GM12878 (cell line): ENCODE data around the gene C1orf35. TPM values are rescaled to one million over a fixed set of nuclear protein-coding genes. Genes with fewer than 3 reads are reported as not detected.

Experiments
- EED ChIP-seq: sonication (generic); IDR thresholded peaks from 2 replicates; pipeline ENCODE4 v1.6.1; 2016; ENCODE audit warnings: antibody characterized with exemption, low read depth
- HDAC6 ChIP-seq: fragments of 200-600 bp; sonication (generic); IDR thresholded peaks from one replicate; pipeline ENCODE4 v1.8.0; 2017; ENCODE audit warnings: antibody characterized with exemption; ENCODE audit not compliant: unreplicated experiment
- IKZF1 ChIP-seq: fragments of 450-650 bp; conservative IDR thresholded peaks from 2 replicates; pipeline ENCODE4 v1.6.1; 2017; ENCODE audit warnings: antibody characterized with exemption, mild to moderate bottlenecking
- KDM1A ChIP-seq: fragments of 200-600 bp; sonication (generic); IDR thresholded peaks from 2 replicates; pipeline ENCODE4 v1.6.1; 2016; ENCODE audit warnings: borderline replicate concordance
- KLF5 ChIP-seq: fragments of 450-650 bp; IDR thresholded peaks from 2 replicates; pipeline ENCODE4 v1.6.1; 2014; ENCODE audit warnings: mild to moderate bottlenecking; ENCODE audit not compliant: partially characterized antibody
- MEF2A ChIP-seq: IDR thresholded peaks from 2 replicates; pipeline ENCODE4 v1.6.1; 2011; ENCODE audit warnings: low read depth, mild to moderate bottlenecking, low read length, moderate library complexity; ENCODE audit not compliant: insufficient read depth
- MXI1 ChIP-seq: fragments of 150-350 bp; IDR thresholded peaks from 2 replicates; pipeline ENCODE4 v1.6.1; 2011; ENCODE audit warnings: low read depth, mild to moderate bottlenecking, inconsistent platforms, low read length, improper control_type of control experiment
- NFYA ChIP-seq: IDR thresholded peaks from 2 replicates; pipeline ENCODE4 v1.6.1; 2011; ENCODE audit warnings: low read depth, mild to moderate bottlenecking, low read length, improper control_type of control experiment, borderline replicate concordance
- NR2F1 ChIP-seq: fragments of 450-650 bp; conservative IDR thresholded peaks from 2 replicates; pipeline ENCODE4 v1.6.1; 2017; ENCODE audit warnings: mild to moderate bottlenecking
- PAX5 ChIP-seq: IDR thresholded peaks from 2 replicates; pipeline ENCODE4 v1.6.1; 2011; ENCODE audit warnings: low read depth, low read length, borderline replicate concordance
- PKNOX1 ChIP-seq: fragments of 450-650 bp; IDR thresholded peaks from 2 replicates; pipeline ENCODE4 v1.6.1; 2016; ENCODE audit warnings: mild to moderate bottlenecking
- RCOR1 ChIP-seq: conservative IDR thresholded peaks from 2 replicates; pipeline ENCODE4 v1.6.1; 2012; ENCODE audit warnings: low read depth, low read length, improper control_type of control experiment
- TARDBP ChIP-seq: IDR thresholded peaks from 2 replicates; pipeline ENCODE4 v1.6.1; 2016; ENCODE audit warnings: borderline replicate concordance
- TCF3 ChIP-seq: IDR thresholded peaks from 2 replicates; pipeline ENCODE4 v1.6.1; 2012; ENCODE audit warnings: low read depth, mild to moderate bottlenecking, low read length, borderline replicate concordance; ENCODE audit not compliant: insufficient read depth
- WRNIP1 ChIP-seq: IDR thresholded peaks from 2 replicates; pipeline ENCODE4 v1.6.1; 2011; ENCODE audit warnings: low read depth, low read length, improper control_type of control experiment, borderline replicate concordance
- ZNF217 ChIP-seq: fragments of 450-650 bp; IDR thresholded peaks from 2 replicates; pipeline ENCODE4 v1.6.1; 2017; ENCODE audit warnings: antibody characterized with exemption, mild to moderate bottlenecking
- ZNF384 ChIP-seq: IDR thresholded peaks from 2 replicates; pipeline ENCODE4 v1.6.1; 2012; ENCODE audit warnings: low read depth, mild to moderate bottlenecking, low read length, improper control_type of control experiment, borderline replicate concordance
- ZNF622 ChIP-seq: fragments of 450-650 bp; IDR thresholded peaks from 2 replicates; pipeline ENCODE4 v1.6.1; 2017; ENCODE audit warnings: mild to moderate bottlenecking, inconsistent platforms
- ZNF687 ChIP-seq: fragments of 450-650 bp; IDR thresholded peaks from 2 replicates; pipeline ENCODE4 v1.6.1; 2017; ENCODE audit warnings: mild to moderate bottlenecking, moderate library complexity
- polyA plus RNA-seq, 11 experiments: library from polyadenylated mRNA; depleted of rRNA in 4 of 11; unstranded in 6 of 11; stranded (reverse) in 5 of 11; fragments of >200 nt; fragmentation: Nextera tagmentation in 4 of 11; fragmentation: Illumina TruSeq in 1 of 11; extraction: Ambion mirVana in 4 of 11; extraction: Trizol in 1 of 11; gene quantifications; 1 replicate in 1 of 11; 2 replicates in 10 of 11; pipeline versions ENCODE4 v1.2.1 to v1.2.3, GENCODE V29; 2011 to 2016; ENCODE audit warnings: inconsistent platforms in 2 of 11, missing spikeins in 2 of 11, low read depth in 1 of 11
- total RNA-seq, 4 experiments: library from RNA; depleted of rRNA in 3 of 4; stranded (reverse); fragments of >200 nt in 3 of 4; fragmentation: Illumina TruSeq in 1 of 4; extraction: Trizol in 1 of 4; gene quantifications; 2 replicates each; pipeline versions ENCODE4 v1.2.1 to v1.2.3, GENCODE V29; 2013 to 2021
- TF ChIP-seq, protein P1 (sequence below): fragments of 450-650 bp; formaldehyde crosslinking; IDR thresholded peaks from 2 replicates; pipeline ENCODE4 v1.4.0; 2022; ENCODE audit warnings: mild to moderate bottlenecking, moderate library complexity
- TF ChIP-seq, protein P2 (sequence below): IDR thresholded peaks from 2 replicates; pipeline ENCODE4 v1.6.1; 2012; ENCODE audit warnings: low read depth, low read length, improper control_type of control experiment

Gene C1orf35
- total and polyA plus RNA-seq, 10 of the 15 experiments (the other 5 are each of a cell fraction or from before 2014, with no cell fraction given), result 2.5 to 27.0 (median 10.6) TPM

DNA sequence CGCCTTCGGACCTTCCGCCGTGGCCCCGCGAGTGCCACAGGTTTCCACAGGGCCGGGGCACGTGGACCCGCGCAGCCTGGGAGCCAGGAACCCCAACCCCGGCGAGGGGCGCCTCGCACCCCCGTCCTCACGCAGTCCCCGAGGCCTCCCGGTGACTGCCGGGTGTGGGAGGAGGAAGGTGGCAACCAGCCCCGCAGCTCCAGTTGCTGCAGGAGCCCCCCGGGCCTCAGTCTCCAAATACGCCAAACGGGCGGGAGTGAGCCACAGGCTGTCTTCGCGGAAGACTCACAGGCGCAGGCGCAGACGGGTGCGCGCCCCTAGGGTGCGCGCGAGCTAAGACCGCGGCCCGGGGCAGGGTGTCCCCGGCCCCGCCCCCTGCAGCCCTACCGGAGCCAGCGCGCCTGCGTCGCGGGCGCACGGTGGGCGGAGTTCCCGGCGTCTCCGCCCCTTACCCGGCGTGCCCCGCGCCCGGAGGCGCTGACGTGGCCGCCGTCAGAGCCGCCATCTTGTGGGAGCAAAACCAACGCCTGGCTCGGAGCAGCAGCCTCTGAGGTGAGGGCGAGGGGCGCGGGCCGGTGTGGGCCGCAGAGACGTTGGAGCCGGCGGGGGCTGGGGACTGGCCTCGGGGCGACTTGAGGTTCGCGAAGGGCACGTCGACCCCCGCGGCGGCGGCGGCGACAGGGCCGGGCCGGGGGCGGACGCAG is 20.8 kb downstream of the C1orf35 start, which contains the start of gene ARF1 (continued):
- TF ChIP-seq ZNF687, result peak; percentile 48; the same call in 1 of the 2 replicates
- TF ChIP-seq WRNIP1, result no peak
- no peak; the same call in 1 of the 2 replicates for TF ChIP-seq NR2F1
- no peak; the same call in 1 of the 2 replicates for TF ChIP-seq PAX5
- TF ChIP-seq EED, result no peak
- no peak for TF ChIP-seq ZNF217
- TF ChIP-seq HDAC6, result no peak
- TF ChIP-seq ZNF384, result no peak
- no peak for TF ChIP-seq TARDBP
- TF ChIP-seq, protein P1, sequence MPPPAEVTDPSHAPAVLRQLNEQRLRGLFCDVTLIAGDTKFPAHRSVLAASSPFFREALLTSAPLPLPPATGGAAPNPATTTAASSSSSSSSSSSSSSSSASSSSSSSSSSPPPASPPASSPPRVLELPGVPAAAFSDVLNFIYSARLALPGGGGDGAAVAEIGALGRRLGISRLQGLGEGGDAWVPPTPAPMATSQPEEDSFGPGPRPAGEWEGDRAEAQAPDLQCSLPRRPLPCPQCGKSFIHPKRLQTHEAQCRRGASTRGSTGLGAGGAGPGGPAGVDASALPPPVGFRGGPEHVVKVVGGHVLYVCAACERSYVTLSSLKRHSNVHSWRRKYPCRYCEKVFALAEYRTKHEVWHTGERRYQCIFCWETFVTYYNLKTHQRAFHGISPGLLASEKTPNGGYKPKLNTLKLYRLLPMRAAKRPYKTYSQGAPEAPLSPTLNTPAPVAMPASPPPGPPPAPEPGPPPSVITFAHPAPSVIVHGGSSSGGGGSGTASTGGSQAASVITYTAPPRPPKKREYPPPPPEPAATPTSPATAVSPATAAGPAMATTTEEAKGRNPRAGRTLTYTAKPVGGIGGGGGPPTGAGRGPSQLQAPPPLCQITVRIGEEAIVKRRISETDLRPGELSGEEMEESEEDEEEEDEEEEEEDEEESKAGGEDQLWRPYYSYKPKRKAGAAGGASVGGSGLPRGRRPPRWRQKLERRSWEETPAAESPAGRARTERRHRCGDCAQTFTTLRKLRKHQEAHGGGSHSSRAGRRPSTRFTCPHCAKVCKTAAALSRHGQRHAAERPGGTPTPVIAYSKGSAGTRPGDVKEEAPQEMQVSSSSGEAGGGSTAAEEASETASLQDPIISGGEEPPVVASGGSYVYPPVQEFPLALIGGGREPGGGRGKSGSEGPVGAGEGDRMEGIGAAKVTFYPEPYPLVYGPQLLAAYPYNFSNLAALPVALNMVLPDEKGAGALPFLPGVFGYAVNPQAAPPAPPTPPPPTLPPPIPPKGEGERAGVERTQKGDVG (CRISPR knock-in tag), result no peak
- TF ChIP-seq IKZF1, result peak; percentile 81
- no peak for TF ChIP-seq MEF2A
- TF ChIP-seq NFYA, result no peak
- TF ChIP-seq KDM1A, result no peak
- no peak; the same call in 1 of the 2 replicates for TF ChIP-seq MXI1
- TF ChIP-seq KLF5, result peak; percentile 30
- no peak for TF ChIP-seq ZNF622
- no peak for TF ChIP-seq TCF3
- no peak for TF ChIP-seq RCOR1
- no peak for TF ChIP-seq PKNOX1
- TF ChIP-seq, protein P2, sequence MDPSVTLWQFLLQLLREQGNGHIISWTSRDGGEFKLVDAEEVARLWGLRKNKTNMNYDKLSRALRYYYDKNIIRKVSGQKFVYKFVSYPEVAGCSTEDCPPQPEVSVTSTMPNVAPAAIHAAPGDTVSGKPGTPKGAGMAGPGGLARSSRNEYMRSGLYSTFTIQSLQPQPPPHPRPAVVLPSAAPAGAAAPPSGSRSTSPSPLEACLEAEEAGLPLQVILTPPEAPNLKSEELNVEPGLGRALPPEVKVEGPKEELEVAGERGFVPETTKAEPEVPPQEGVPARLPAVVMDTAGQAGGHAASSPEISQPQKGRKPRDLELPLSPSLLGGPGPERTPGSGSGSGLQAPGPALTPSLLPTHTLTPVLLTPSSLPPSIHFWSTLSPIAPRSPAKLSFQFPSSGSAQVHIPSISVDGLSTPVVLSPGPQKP, result no peak
